Activated CD4-positive, alpha-beta T cell treated with anti-CD3 and anti-CD28 coated beads, Interleukin-2, amount 10 ng/mL, durations not matched to agents 7 days and 5 days (primary cell): ENCODE data around the gene GPHN. TPM values are rescaled to one million over a fixed set of nuclear protein-coding genes. Genes with fewer than 3 reads are reported as not detected.
"Not testable (repeated sequence)": the region's sequence is repeated elsewhere in the genome, so short reads cannot be mapped to it uniquely, and the experiment has no call there.

Source experiments
- CTCF ChIA-PET: fragments of 350-600 bp; sonication (Branson Sonifier 250); formaldehyde crosslinking; loops from one replicate; lab custom pipeline; 2021; ENCODE audit warnings: antibody characterized with exemption; lab: Charles Lee
- POLR2A ChIA-PET: fragments of 350-600 bp; sonication (Branson Sonifier 250); formaldehyde crosslinking; loops from one replicate; lab custom pipeline; 2021; ENCODE audit warnings: antibody characterized with exemption; lab: Charles Lee
- DNase-seq: peaks from one replicate; pipeline ENCODE4 v3.0.0-alpha.2; 2020
- H3K27ac Mint-ChIP-seq: one replicate; pipeline ENCODE4 v1.8.0; 2021; ENCODE audit warnings: mild to moderate bottlenecking, moderate library complexity, mixed read lengths
- H3K27me3 Mint-ChIP-seq: one replicate; pipeline ENCODE4 v1.8.0; 2021; ENCODE audit warnings: mixed read lengths
- H3K36me3 Mint-ChIP-seq: one replicate; pipeline ENCODE4 v1.8.0; 2021; ENCODE audit warnings: low read depth, mixed read lengths
- H3K4me1 Mint-ChIP-seq: one replicate; pipeline ENCODE4 v1.8.0; 2021; ENCODE audit warnings: mixed read lengths
- H3K4me3 Mint-ChIP-seq: one replicate; pipeline ENCODE4 v1.8.0; 2021; ENCODE audit warnings: mild to moderate bottlenecking, moderate library complexity, mixed read lengths
- H3K9me3 Mint-ChIP-seq: one replicate; pipeline ENCODE4 v1.8.0; 2021; ENCODE audit warnings: mixed read lengths
- total RNA-seq, 2 experiments: library from RNA; stranded (reverse); gene quantifications; one replicate each; pipeline ENCODE4 v1.2.3, GENCODE V29; 2021

GPHN gene
- total RNA-seq, 2 experiments from 2014 or later, result 20.2 to 21.2 TPM

GRCh38 chr14:66652525-66653106 is 144.7 kb downstream of the GPHN start:
- no peak for DNase-seq
- Mint-ChIP-seq H3K27me3 (no peaks in the 10 kb centered on the region), H3K4me3 (no peak overlapping the region), H3K9me3 (peaks cover 15% of the 10 kb centered on the region), H3K36me3 (peaks cover 10% of the 10 kb centered on the region), H3K4me1 (peaks cover 23% of the 10 kb centered on the region), H3K27ac (no peak overlapping the region)
- CTCF ChIA-PET, result no interaction called here
- POLR2A ChIA-PET, result no interaction called here

- H3K27ac Mint-ChIP-seq, result no peak overlapping the region
- H3K4me1 Mint-ChIP-seq, result no peaks in the 10 kb centered on the region
- peaks cover 27% of the 10 kb centered on the region for H3K9me3 Mint-ChIP-seq
- H3K4me3 Mint-ChIP-seq, result no peak overlapping the region
- H3K36me3 Mint-ChIP-seq, result peaks cover 13% of the 10 kb centered on the region
- no peak for DNase-seq
- ChIA-PET CTCF (interaction anchor here (0.6 kb wide), 1 partner anchor 17 kb away, joined by 3 read pairs; no protein-coding TSS in a partner anchor), POLR2A (no interaction called here)
- no peaks in the 10 kb centered on the region for H3K27me3 Mint-ChIP-seq
Measured at GRCh38 chr14:66657780-66658179, 149.8 kb downstream of the GPHN start.

- POLR2A ChIA-PET, result no interaction called here
- no peak overlapping the region for H3K4me3 Mint-ChIP-seq
- DNase-seq, result no peak
- no peaks in the 10 kb centered on the region for H3K27me3 Mint-ChIP-seq
- peaks cover 8% of the 10 kb centered on the region for H3K36me3 Mint-ChIP-seq
- H3K4me1 Mint-ChIP-seq, result no peaks in the 10 kb centered on the region
- CTCF ChIA-PET, result no interaction called here
- H3K27ac Mint-ChIP-seq, result no peak overlapping the region
- peaks cover 27% of the 10 kb centered on the region for H3K9me3 Mint-ChIP-seq
Measured at GRCh38 chr14:66662374-66662773, 154.4 kb downstream of the GPHN start.

GRCh38 chr14:66677780-66678179 is 169.8 kb downstream of the GPHN start:
- Mint-ChIP-seq H3K4me1 (no peaks in the 10 kb centered on the region), H3K36me3 (peaks cover 13% of the 10 kb centered on the region), H3K9me3 (peaks cover 40% of the 10 kb centered on the region), H3K27ac (no peak overlapping the region), H3K27me3 (no peaks in the 10 kb centered on the region), H3K4me3 (no peak overlapping the region)
- ChIA-PET POLR2A (no interaction called here), CTCF (interaction anchor here (0.6 kb wide), 1 partner anchor 90 kb away, joined by 3 read pairs; no protein-coding TSS in a partner anchor)
- DNase-seq, result no peak

- POLR2A ChIA-PET, result no interaction called here
- Mint-ChIP-seq H3K9me3 (peaks cover 34% of the 10 kb centered on the region), H3K36me3 (peaks cover 14% of the 10 kb centered on the region), H3K4me3 (no peak overlapping the region), H3K27ac (no peak overlapping the region), H3K27me3 (no peaks in the 10 kb centered on the region), H3K4me1 (no peaks in the 10 kb centered on the region)
- no peak for DNase-seq
- CTCF ChIA-PET, result no interaction called here
Measured at GRCh38 chr14:66680216-66680615, 172.3 kb downstream of the GPHN start.

GRCh38 chr14:66696326-66696725 is 188.4 kb downstream of the GPHN start:
- CTCF ChIA-PET, result no interaction called here
- Mint-ChIP-seq H3K4me1 (no peaks in the 10 kb centered on the region), H3K9me3 (no peaks in the 10 kb centered on the region), H3K4me3 (no peak overlapping the region), H3K27me3 (no peaks in the 10 kb centered on the region), H3K36me3 (no peaks in the 10 kb centered on the region), H3K27ac (no peak overlapping the region)
- DNase-seq, result no peak
- POLR2A ChIA-PET, result no interaction called here

GRCh38 chr14:66698503-66698902 is 190.6 kb downstream of the GPHN start:
- DNase-seq, result no peak
- H3K4me3 Mint-ChIP-seq, result no peak overlapping the region
- no peaks in the 10 kb centered on the region for H3K36me3 Mint-ChIP-seq
- H3K27ac Mint-ChIP-seq, result no peak overlapping the region
- H3K4me1 Mint-ChIP-seq, result no peaks in the 10 kb centered on the region
- peaks cover 2% of the 10 kb centered on the region for H3K9me3 Mint-ChIP-seq
- no peaks in the 10 kb centered on the region for H3K27me3 Mint-ChIP-seq
- POLR2A ChIA-PET, result no interaction called here
- CTCF ChIA-PET, result no interaction called here

- H3K9me3 Mint-ChIP-seq, result peaks cover 12% of the 10 kb centered on the region
- H3K27me3 Mint-ChIP-seq, result no peaks in the 10 kb centered on the region
- no peak overlapping the region for H3K4me3 Mint-ChIP-seq
- no peak overlapping the region for H3K27ac Mint-ChIP-seq
- POLR2A ChIA-PET, result no interaction called here
- H3K4me1 Mint-ChIP-seq, result no peaks in the 10 kb centered on the region
- H3K36me3 Mint-ChIP-seq, result no peaks in the 10 kb centered on the region
- DNase-seq, result no peak
- CTCF ChIA-PET, result no interaction called here
Measured at GRCh38 chr14:66701813-66702212, 193.9 kb downstream of the GPHN start.

- CTCF ChIA-PET, result no interaction called here
- Mint-ChIP-seq H3K4me1 (peaks cover 2% of the 10 kb centered on the region), H3K9me3 (peaks cover 19% of the 10 kb centered on the region), H3K27me3 (no peaks in the 10 kb centered on the region), H3K4me3 (no peak overlapping the region), H3K36me3 (peaks cover 8% of the 10 kb centered on the region), H3K27ac (no peak overlapping the region)
- POLR2A ChIA-PET, result no interaction called here
- no peak for DNase-seq
Measured at GRCh38 chr14:66708267-66708666, 200.3 kb downstream of the GPHN start.

GRCh38 chr14:66709291-66709690 is 201.3 kb downstream of the GPHN start:
- Mint-ChIP-seq H3K27me3 (no peaks in the 10 kb centered on the region), H3K36me3 (peaks cover 13% of the 10 kb centered on the region), H3K4me1 (peaks cover 9% of the 10 kb centered on the region), H3K27ac (no peak overlapping the region), H3K9me3 (peaks cover 16% of the 10 kb centered on the region), H3K4me3 (no peak overlapping the region)
- ChIA-PET CTCF (interaction anchor here (1.9 kb wide), 1 partner anchor 10 kb away, joined by 4 read pairs; no protein-coding TSS in a partner anchor), POLR2A (no interaction called here)
- DNase-seq, result no peak

- DNase-seq, CTCF ChIA-PET, H3K27me3 Mint-ChIP-seq: not testable (repeated sequence)
- peaks cover 46% of the 10 kb centered on the region for H3K4me1 Mint-ChIP-seq
- H3K27ac Mint-ChIP-seq, result peak overlapping the region; percentile 89
- peaks cover 13% of the 10 kb centered on the region for H3K9me3 Mint-ChIP-seq
- peaks cover 18% of the 10 kb centered on the region for H3K36me3 Mint-ChIP-seq
- peak overlapping the region; percentile 68 for H3K4me3 Mint-ChIP-seq
- POLR2A ChIA-PET, result interaction anchor here (0.6 kb wide), 1 partner anchor 527 kb away, joined by 5 read pairs; the partner anchor contains the start of gene PALS1
Measured at GRCh38 chr14:66714291-66714690, 206.3 kb downstream of the GPHN start.

GRCh38 chr14:66715313-66715712 is 207.4 kb downstream of the GPHN start:
- Mint-ChIP-seq H3K27ac (peak overlapping the region; percentile 89), H3K4me3 (peak overlapping the region; percentile 68), H3K4me1 (peaks cover 46% of the 10 kb centered on the region), H3K36me3 (peaks cover 21% of the 10 kb centered on the region), H3K9me3 (peaks cover 13% of the 10 kb centered on the region)
- DNase-seq, CTCF ChIA-PET, H3K27me3 Mint-ChIP-seq, POLR2A ChIA-PET: not testable (repeated sequence)

- no peaks in the 10 kb centered on the region for H3K27me3 Mint-ChIP-seq
- peaks cover 19% of the 10 kb centered on the region for H3K36me3 Mint-ChIP-seq
- DNase-seq, result no peak
- H3K9me3 Mint-ChIP-seq, result peaks cover 13% of the 10 kb centered on the region
- H3K27ac Mint-ChIP-seq, result peak overlapping the region; percentile 28
- ChIA-PET CTCF (interaction anchor here (1.0 kb wide), 1 partner anchor 403 kb away, joined by 3 read pairs; no protein-coding TSS in a partner anchor), POLR2A (no interaction called here)
- peaks cover 46% of the 10 kb centered on the region for H3K4me1 Mint-ChIP-seq
- no peak overlapping the region for H3K4me3 Mint-ChIP-seq
Measured at GRCh38 chr14:66716227-66716626, 208.3 kb downstream of the GPHN start.
